ENCODE measurements around the gene ELOB. TPM values are rescaled to one million over a fixed set of nuclear protein-coding genes. Genes with fewer than 3 reads are reported as not detected.
A peak's percentile ranks its signal among the peaks of the same experiment; 100 is the strongest.

Gene ELOB
- total and polyA plus RNA-seq, 2 of the 13 experiments (the other 11 are each of a cell fraction or from before 2014, with no cell fraction given): 208 to 225 TPM

DNA sequence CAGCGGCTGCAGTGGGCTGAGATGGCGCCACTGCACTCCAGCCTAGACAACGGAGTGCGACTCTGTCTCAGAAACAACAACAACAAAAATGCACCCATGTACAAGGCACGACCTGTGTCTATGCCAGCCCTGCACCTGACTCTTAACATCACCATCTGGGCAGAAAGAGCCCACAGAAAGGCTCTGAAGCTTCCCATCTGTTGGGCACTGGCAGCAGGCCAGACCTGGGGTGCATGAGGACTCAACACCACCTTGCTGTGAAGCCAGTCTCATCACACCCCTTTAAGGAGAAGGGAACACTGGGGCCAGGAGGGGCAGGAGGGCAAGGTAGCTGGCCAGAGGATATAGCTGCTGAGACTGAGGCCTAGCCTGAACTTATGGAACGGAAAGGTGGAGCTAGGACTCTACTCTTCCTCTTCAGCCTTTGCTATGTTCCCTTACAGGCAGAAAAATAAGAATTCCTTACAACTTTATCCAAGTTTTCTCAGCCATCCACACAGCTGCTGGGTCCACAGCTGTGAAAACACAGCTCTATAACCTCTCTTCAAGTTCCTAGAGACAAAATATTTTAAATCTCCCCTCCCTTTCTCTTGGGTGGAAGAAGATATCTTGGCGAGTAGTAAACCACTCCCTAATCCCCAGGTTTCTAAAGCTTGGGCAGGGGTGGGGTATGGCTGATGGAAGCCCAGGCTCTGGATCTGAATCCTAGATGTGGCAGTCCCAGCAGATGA, 2.8 kb downstream of the ELOB start:
- FAIRE-seq: no peak

DNA sequence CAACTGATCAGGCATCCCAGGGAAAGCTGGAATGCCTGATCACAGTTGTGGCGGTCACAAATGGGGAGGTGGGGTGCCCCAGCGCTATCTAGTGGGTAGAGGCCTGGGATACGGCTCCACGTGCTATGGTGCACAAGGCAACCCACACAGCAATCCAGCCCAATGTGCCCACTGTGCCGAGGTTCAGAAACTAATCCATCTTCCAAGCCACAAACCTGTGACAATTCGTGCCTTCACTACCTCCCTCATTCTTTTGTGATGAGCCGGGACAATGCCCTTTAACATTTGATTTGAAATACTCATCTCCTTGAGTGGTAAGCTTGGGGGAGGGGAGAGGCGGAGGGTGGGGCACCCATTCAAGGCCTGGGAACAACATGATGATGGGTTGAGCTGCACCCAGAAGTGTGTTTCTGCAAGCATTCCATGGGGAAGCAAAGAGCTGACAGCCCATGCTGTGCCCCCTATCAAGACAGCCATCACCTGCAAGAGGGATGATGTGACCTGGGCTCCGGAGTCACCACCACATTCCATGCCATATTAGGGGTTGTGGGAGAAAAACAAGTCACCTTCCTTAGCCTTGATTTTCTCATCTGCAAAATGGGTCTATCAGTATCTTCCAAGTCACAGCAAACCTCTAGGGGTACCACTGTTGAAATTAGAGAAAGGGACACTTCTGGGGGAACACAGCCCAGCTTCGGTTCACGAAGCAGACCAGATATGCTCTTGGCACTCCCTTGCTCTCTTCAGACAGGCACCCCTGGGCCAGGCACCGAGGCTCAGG, 3.7 kb downstream of the ELOB start:
- H3K27me3 ChIP-seq (ENCODE audit: control insufficient read depth in 1 of 2, insufficient read depth in 2 of 2, low read length in 2 of 2): no peaks in the 10 kb centered on the region; a peak in 1 of 5 replicates
- ChIA-PET POLR2A (interaction anchor here (0.6 to 6.1 kb wide), 2 partner anchors 21 to 101 kb away, joined by 3 to 74 read pairs; partner anchors contain the start of gene SRRM2), CTCF (ENCODE audit: low intra/inter-chr PET ratio, low total read pairs) (no interaction called here)
- H3K79me2 ChIP-seq (ENCODE audit: insufficient read depth, low read length): peaks cover 34% of the 10 kb centered on the region
- FAIRE-seq (no peak), DNase-seq (ENCODE audit: low spot score) (no peak), ATAC-seq (no peak; the same call in 2 of the 3 replicates)
- no peak overlapping the region for H3K27ac ChIP-seq (ENCODE audit: extremely low read length, insufficient read depth, low read length)
- H3K36me3 ChIP-seq (replicated peaks in 1 of 2; ENCODE audit: control insufficient read depth in 1 of 2, insufficient read depth in 2 of 2, low read length in 2 of 2): peaks cover 31 to 59% of the 10 kb centered on the region in 2 experiments; a peak in 4 of 5 replicates
- peaks cover 18% of the 10 kb centered on the region for H3K4me1 ChIP-seq (ENCODE audit: insufficient read depth, low read length)
- no peak overlapping the region for H3K4me2 ChIP-seq (ENCODE audit: low read depth, low read length)
- no peak overlapping the region for H2AFZ ChIP-seq (ENCODE audit: low read length)
- H3K9me3 ChIP-seq (ENCODE audit: low read length): no peaks in the 10 kb centered on the region
- intact Hi-C loops (cut with micrococcal nuclease; ENCODE audit: unreplicated experiment): no loop called here
- in situ Hi-C loops (cut with HindIII; ENCODE audit: extremely low pct_ligation_motif_present, low pct_unique_long_range_greater_than_20kb): no loop called here
- BruUV-seq (replicated peaks): no TSS peak
- H3K4me3 ChIP-seq (replicated peaks in 1 of 3; ENCODE audit: insufficient read depth in 1 of 3, low read depth in 2 of 3, low read length in 3 of 3): no peak overlapping the region
- 0 out of 2 replicates have a peak, but pooled peaks cover 7% of the 10 kb centered on the region for H4K20me1 ChIP-seq (ENCODE audit: insufficient read depth, low read length)
- 92% methylated on average over 8 of the region's 12 CpGs for WGBS (ENCODE audit: low lambda C conversion rate)
- no peak overlapping the region for H3K9ac ChIP-seq (ENCODE audit: insufficient read depth, low read depth, low read length)
- TF ChIP-seq, protein P1, sequence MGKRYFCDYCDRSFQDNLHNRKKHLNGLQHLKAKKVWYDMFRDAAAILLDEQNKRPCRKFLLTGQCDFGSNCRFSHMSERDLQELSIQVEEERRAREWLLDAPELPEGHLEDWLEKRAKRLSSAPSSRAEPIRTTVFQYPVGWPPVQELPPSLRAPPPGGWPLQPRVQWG (CRISPR knock-in tag; IDR thresholded peaks at IDR 0.05; ENCODE audit: borderline replicate concordance, low read depth): no peak
- TF ChIP-seq SOX13 (IDR thresholded peaks at IDR 0.05) (no peak), SOX13 (CRISPR knock-in tag; conservative IDR thresholded peaks at IDR 0.05 in 1 of 2, IDR thresholded peaks at IDR 0.05 in 1 of 2) (no peak), ZMYM3 (CRISPR knock-in tag; IDR thresholded peaks at IDR 0.05) (0 out of 2 replicates have a peak, but pooled peaks have one; percentile 34), HCFC1 (IDR thresholded peaks at IDR 0.05; ENCODE audit: low read depth, low read length) (no peak), ADNP (CRISPR knock-in tag; IDR thresholded peaks at IDR 0.05) (no peak), ZNF629 (CRISPR knock-in tag; conservative IDR thresholded peaks at IDR 0.05) (peak; percentile 92), MBNL3 (CRISPR knock-in tag; conservative IDR thresholded peaks at IDR 0.05) (no peak), ZNF891 (CRISPR knock-in tag; IDR thresholded peaks at IDR 0.05) (no peak), POLR2A (IDR thresholded peaks at IDR 0.05; ENCODE audit: insufficient read depth in 1 of 2, low read depth in 2 of 2, low read length in 2 of 2) (peak in 1 of 2 experiments; percentile 9; a peak in 1 of 4 replicates), MEF2D (CRISPR knock-in tag; IDR thresholded peaks at IDR 0.05) (no peak)
- TF ChIP-seq, protein P2, sequence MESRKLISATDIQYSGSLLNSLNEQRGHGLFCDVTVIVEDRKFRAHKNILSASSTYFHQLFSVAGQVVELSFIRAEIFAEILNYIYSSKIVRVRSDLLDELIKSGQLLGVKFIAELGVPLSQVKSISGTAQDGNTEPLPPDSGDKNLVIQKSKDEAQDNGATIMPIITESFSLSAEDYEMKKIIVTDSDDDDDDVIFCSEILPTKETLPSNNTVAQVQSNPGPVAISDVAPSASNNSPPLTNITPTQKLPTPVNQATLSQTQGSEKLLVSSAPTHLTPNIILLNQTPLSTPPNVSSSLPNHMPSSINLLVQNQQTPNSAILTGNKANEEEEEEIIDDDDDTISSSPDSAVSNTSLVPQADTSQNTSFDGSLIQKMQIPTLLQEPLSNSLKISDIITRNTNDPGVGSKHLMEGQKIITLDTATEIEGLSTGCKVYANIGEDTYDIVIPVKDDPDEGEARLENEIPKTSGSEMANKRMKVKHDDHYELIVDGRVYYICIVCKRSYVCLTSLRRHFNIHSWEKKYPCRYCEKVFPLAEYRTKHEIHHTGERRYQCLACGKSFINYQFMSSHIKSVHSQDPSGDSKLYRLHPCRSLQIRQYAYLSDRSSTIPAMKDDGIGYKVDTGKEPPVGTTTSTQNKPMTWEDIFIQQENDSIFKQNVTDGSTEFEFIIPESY (CRISPR knock-in tag; IDR thresholded peaks at IDR 0.05): peak; percentile 42; the same call in 1 of the 2 replicates

More for the DNA sequence above, 2.8 kb downstream of the ELOB start:
- Histone ChIP-seq H3K4me2 (ENCODE audit: low read depth, low read length) (no peak overlapping the region), H3K9ac (ENCODE audit: insufficient read depth, low read depth, low read length) (no peak overlapping the region), H4K20me1 (ENCODE audit: insufficient read depth, low read length) (0 out of 2 replicates have a peak, but pooled peaks cover 7% of the 10 kb centered on the region), H3K4me1 (ENCODE audit: insufficient read depth, low read length) (peaks cover 25% of the 10 kb centered on the region), H3K9me3 (ENCODE audit: low read length) (no peaks in the 10 kb centered on the region), H3K36me3 (replicated peaks in 1 of 2; ENCODE audit: control insufficient read depth in 1 of 2, insufficient read depth in 2 of 2, low read length in 2 of 2) (peaks cover 26 to 50% of the 10 kb centered on the region in 2 experiments; a peak in 4 of 5 replicates), H3K27me3 (ENCODE audit: control insufficient read depth in 1 of 2, insufficient read depth in 2 of 2, low read length in 2 of 2) (no peaks in the 10 kb centered on the region; a peak in 1 of 5 replicates), H3K4me3 (replicated peaks in 1 of 3; ENCODE audit: insufficient read depth in 1 of 3, low read depth in 2 of 3, low read length in 3 of 3) (no peak overlapping the region), H3K79me2 (ENCODE audit: insufficient read depth, low read length) (peaks cover 34% of the 10 kb centered on the region), H2AFZ (ENCODE audit: low read length) (no peak overlapping the region), H3K27ac (ENCODE audit: extremely low read length, insufficient read depth, low read length) (no peak overlapping the region)
- TF ChIP-seq ZNF331 (CRISPR knock-in tag; IDR thresholded peaks at IDR 0.05): no peak
- peak in 1 of 2 experiments; percentile 17; a peak in 1 of 4 replicates for TF ChIP-seq POLR2A (IDR thresholded peaks at IDR 0.05; ENCODE audit: insufficient read depth in 1 of 2, low read depth in 2 of 2, low read length in 2 of 2)
- ATAC-seq: no peak
- no peak for DNase-seq (ENCODE audit: low spot score)
- BruUV-seq (replicated peaks): no TSS peak
- WGBS (ENCODE audit: low lambda C conversion rate): 86% methylated on average over 7 of the region's 7 CpGs
- POLR2A ChIA-PET: interaction anchor here (6.1 kb wide), 1 partner anchor 22 kb away, joined by 74 read pairs; the partner anchor contains the start of gene SRRM2
- in situ Hi-C loops (cut with HindIII; ENCODE audit: extremely low pct_ligation_motif_present, low pct_unique_long_range_greater_than_20kb) (no loop called here), intact Hi-C loops (cut with micrococcal nuclease; ENCODE audit: unreplicated experiment) (no loop called here)
- CTCF ChIA-PET (ENCODE audit: low intra/inter-chr PET ratio, low total read pairs): no interaction called here

Measured in HepG2 (cell line).